HEK293T (cell line): ENCODE data around the gene SHISA9.

Source experiments
- BHLHE40 ChIP-seq: fragments of 450-650 bp; IDR thresholded peaks from 2 replicates; pipeline ENCODE4 v1.6.1; 2016; ENCODE audit warnings: mild to moderate bottlenecking, moderate library complexity, borderline replicate concordance
- CTBP1 ChIP-seq: fragments of 450-650 bp; IDR thresholded peaks from 2 replicates; pipeline ENCODE4 v1.6.1; 2016; ENCODE audit warnings: borderline replicate concordance
- FOXA1 ChIP-seq: fragments of 450-650 bp; IDR thresholded peaks from 2 replicates; pipeline ENCODE4 v1.6.1; 2016; ENCODE audit warnings: mild to moderate bottlenecking
- SP1 ChIP-seq: fragments of 450-650 bp; IDR thresholded peaks from 2 replicates; pipeline ENCODE4 v1.6.1; 2017
- TARDBP ChIP-seq: fragments of 450-650 bp; IDR thresholded peaks from 2 replicates; pipeline ENCODE4 v1.6.1; 2016
- ZNF384 ChIP-seq: fragments of 450-650 bp; IDR thresholded peaks from 2 replicates; pipeline ENCODE4 v1.6.1; 2016

DNA sequence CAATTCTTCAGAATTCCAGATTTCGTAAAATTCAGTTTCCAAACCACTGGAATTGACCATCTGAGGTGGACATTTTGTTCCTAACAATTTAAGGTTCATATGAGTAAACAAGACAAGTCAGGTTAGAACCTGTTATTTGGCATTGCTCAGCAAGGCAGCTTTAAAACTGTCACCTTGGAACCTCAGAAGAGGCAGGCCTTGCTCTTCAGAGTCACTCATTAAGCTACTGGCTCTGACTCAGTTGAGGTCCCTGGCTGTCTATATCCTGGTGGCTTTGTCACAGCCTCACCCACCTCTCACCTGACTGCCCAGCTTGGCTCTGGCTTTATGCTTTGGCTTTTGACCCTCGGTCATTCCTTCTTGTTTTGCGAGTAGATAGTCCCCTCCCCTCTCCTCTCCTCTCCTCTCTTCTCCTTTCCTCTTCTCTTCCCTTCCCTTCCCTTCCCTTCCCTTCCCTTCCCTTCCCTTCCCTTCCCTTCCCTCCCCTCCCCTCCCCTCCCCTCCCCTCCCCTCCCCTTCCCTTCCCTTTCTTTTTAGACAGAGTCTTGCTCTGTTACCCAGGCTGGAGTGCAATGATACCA lies 238.4 kb downstream of the SHISA9 start:
- no peak for TF ChIP-seq SP1
- no peak for TF ChIP-seq TARDBP
- TF ChIP-seq BHLHE40, result no peak
- no peak for TF ChIP-seq ZNF384
- TF ChIP-seq CTBP1, result no peak
- TF ChIP-seq FOXA1, result no peak
